Brain microvascular endothelial cell (primary cell): ENCODE measurements around the gene ABHD2.

Experiments used
- DNase-seq: peaks from one replicate; pipeline ENCODE4 v3.0.0-alpha.2; 2020
- H3K27ac ChIP-seq: fragments of 250-450 bp; sonication (Bioruptor Pico); 2 replicates; pipeline ENCODE4 v1.5.1; 2020; ENCODE audit warnings: mild to moderate bottlenecking, moderate library complexity
- H3K27me3 ChIP-seq: fragments of 250-450 bp; sonication (Bioruptor Pico); replicated peaks from 2 replicates; pipeline ENCODE4 v1.5.1; 2020; ENCODE audit warnings: mild to moderate bottlenecking
- H3K36me3 ChIP-seq: fragments of 250-450 bp; sonication (Bioruptor Pico); replicated peaks from 2 replicates; pipeline ENCODE4 v1.5.1; 2020; ENCODE audit warnings: mild to moderate bottlenecking
- H3K4me3 ChIP-seq: 2 replicates; pipeline ENCODE4 v1.5.1; 2011; ENCODE audit warnings: low read depth, mild to moderate bottlenecking, control low read depth, low read length, moderate library complexity
- CTCF ChIP-seq: IDR thresholded peaks from 2 replicates; pipeline ENCODE4 v1.5.1; 2011; ENCODE audit warnings: low read depth, mild to moderate bottlenecking, moderate library complexity, low read length, control low read depth, inconsistent platforms; ENCODE audit errors: missing control alignments
- in situ Hi-C: cut with HindIII; loops from 2 replicates; pipeline ENCODE4 v1.10.0; 2017; ENCODE audit warnings: low sequenced_read_pairs, low pct_ligation_motif_present

Gene ABHD2

DNA sequence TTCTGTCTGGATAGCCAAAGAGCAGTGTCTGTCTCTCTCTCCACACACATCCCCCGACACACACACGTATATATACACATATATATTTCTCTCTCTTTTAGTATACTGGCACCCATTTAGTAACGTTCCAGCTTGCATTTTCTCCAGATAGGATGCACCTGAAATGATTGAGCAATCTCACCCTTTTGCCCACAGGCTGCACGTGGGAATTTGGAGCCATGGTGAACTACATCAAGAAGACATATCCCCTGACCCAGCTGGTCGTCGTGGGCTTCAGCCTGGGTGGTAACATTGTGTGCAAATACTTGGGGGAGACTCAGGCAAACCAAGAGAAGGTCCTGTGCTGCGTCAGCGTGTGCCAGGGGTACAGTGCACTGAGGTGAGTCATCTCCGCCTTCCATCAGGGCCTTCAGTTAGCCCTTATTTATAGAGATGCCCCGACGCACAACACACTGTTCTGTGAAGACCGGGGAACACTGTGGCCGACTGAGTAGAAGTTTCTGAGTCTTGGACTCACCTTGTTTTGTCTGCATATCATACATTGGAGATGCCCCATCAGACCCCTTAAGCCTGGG lies 87.4 kb downstream of the ABHD2 start:
- no peak for DNase-seq
- TF ChIP-seq CTCF, result no peak
- no peak overlapping the region for H3K4me3 ChIP-seq
- in situ Hi-C loops, result no loop called here
- no peak overlapping the region for H3K27ac ChIP-seq
- H3K27me3 ChIP-seq, result no peaks in the 10 kb centered on the region
- peaks cover 9% of the 10 kb centered on the region for H3K36me3 ChIP-seq

DNA sequence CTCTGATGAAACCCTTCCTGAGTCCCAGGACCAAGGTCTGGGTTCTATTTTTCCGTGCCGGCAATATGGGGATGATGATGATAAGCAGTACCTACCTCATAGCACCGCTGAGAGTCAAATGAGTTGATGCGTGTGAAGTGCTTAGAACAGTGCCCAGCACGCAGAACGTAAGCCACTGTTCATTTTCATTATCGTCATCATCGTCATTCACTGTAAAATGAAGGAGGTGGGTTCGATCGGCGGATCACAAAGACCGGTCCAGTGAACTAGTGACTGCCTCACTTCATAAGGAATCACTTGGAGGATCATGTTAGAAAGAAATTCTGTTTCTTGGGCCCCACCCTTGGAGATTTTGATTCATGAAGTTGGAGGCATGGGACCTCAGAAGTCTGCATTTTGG lies 88.9 kb downstream of the ABHD2 start:
- no peak overlapping the region for H3K4me3 ChIP-seq
- no peaks in the 10 kb centered on the region for H3K27me3 ChIP-seq
- no peak for DNase-seq
- TF ChIP-seq CTCF, result no peak
- peak overlapping the region; percentile 7 for H3K27ac ChIP-seq
- peaks cover 9% of the 10 kb centered on the region for H3K36me3 ChIP-seq
- in situ Hi-C loops, result no loop called here

DNA sequence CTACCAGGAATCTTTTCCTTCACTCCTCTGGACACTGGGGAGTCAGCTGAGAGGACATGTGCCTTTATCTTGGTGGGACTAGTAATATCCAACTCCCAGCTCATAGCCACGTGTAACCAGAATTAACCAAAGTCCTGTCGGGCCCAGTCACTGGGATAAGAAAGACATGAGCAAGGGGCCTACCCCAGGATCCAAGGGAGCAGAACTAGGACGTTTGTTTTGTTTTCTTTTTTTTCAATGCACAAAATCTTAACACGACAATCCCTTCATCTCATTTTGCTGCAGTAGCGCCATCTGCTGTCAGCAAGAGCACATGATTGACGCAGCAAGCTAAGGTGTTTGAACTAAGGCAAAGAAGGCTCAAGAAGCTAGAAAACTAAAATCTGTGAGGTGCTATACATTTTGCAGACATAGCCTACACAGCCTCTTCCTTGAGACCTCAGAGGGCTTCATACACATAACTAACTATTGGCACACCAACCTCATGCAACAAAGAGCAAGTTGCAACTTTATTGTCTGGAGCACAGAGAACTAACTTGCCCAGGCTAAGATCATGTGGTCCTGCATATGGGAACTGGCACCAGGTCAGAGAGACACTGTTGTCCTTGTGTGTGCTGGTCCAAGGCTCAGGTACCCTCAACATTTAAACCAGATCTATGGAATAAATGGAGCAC lies 89.5 kb downstream of the ABHD2 start:
- Histone ChIP-seq H3K27ac (peak overlapping the region; percentile 7), H3K27me3 (no peaks in the 10 kb centered on the region), H3K36me3 (peaks cover 9% of the 10 kb centered on the region), H3K4me3 (no peak overlapping the region)
- in situ Hi-C loops, result no loop called here
- TF ChIP-seq CTCF, result peak; percentile 94
- peak; percentile 66 for DNase-seq

- in situ Hi-C loops, result no loop called here
- H3K36me3 ChIP-seq, result peaks cover 9% of the 10 kb centered on the region
- no peak overlapping the region for H3K4me3 ChIP-seq
- no peak for TF ChIP-seq CTCF
- no peak overlapping the region for H3K27ac ChIP-seq
- DNase-seq, result no peak
- H3K27me3 ChIP-seq, result no peaks in the 10 kb centered on the region
These were observed 90.2 kb downstream of the ABHD2 start for GRCh38 chr15:89178307-89178977.

GRCh38 chr15:89179966-89180875 lies 92.0 kb downstream of the ABHD2 start:
- no peak for TF ChIP-seq CTCF
- DNase-seq, result peak; percentile 40
- H3K36me3 ChIP-seq, result peaks cover 9% of the 10 kb centered on the region
- in situ Hi-C loops, result no loop called here
- H3K4me3 ChIP-seq, result no peak overlapping the region
- no peaks in the 10 kb centered on the region for H3K27me3 ChIP-seq
- H3K27ac ChIP-seq, result no peak overlapping the region
